Measurements from ENCODE around the gene SRL.

GRCh38 chr16:4216596-4216995, 25.3 kb downstream of the SRL start:
- no peak for TF ChIP-seq POLR2A (IDR thresholded peaks at IDR 0.05)
- no peak for TF ChIP-seq CTCF (IDR thresholded peaks at IDR 0.05)
